K562 (cell line): Measurements from ENCODE around the gene TOGARAM2. TPM values are rescaled to one million over a fixed set of nuclear protein-coding genes. Genes with fewer than 3 reads are reported as not detected.

Experiments
- ATAC-seq: fragments of 200-7000 bp; cut with Tn5 transposase; 3 replicates; pipeline ENCODE4 v1.9.1; 2020; ENCODE audit warnings: moderate library complexity
- BruUV-seq: library from RNA; stranded (reverse); fragments of 400-500 nt; replicated peaks from 2 replicates; lab custom pipeline; 2021; lab: Mats Ljungman, UMichigan
- CTCF ChIA-PET: fragments of 300-600 bp; formaldehyde crosslinking; extraction: SDS; loops from one replicate; lab custom pipeline; 2021; ENCODE audit warnings: low intra/inter-chr PET ratio; lab: Yijun Ruan, JAX
- POLR2A ChIA-PET: fragments of 300-600, 350-650 bp; sonication (Branson Sonifier 250); formaldehyde crosslinking; extraction: SDS; loops from one replicate; lab custom pipeline; 2021; ENCODE audit warnings: antibody characterized with exemption, inconsistent platforms; lab: Yijun Ruan, JAX
- DNase-seq, 4 experiments: peaks; one replicate each; pipeline versions ENCODE4 v3.0.0 to v3.0.0-alpha.2; 2011 to 2018; ENCODE audit warnings: low spot score in 3 of 4, mixed read lengths in 3 of 4; ENCODE audit errors: extremely low read depth in 1 of 4
- FAIRE-seq: peaks from 2 replicates; lab custom pipeline; 2011; peaks lifted over from hg19 to GRCh38; lab: Jason Lieb, UNC
- H2AFZ ChIP-seq: 2 replicates; pipeline ENCODE4 v1.6.0; 2011; ENCODE audit warnings: low read depth, low read length, control low read depth, inconsistent platforms
- H3K27ac ChIP-seq: fragments of 200-600 bp; 3 replicates; pipeline ENCODE4 v1.8.0; 2011; ENCODE audit warnings: low read depth, mild to moderate bottlenecking, control low read depth, inconsistent platforms, low read length, moderate library complexity, mixed read lengths; ENCODE audit errors: extremely low read depth
- H3K27me3 ChIP-seq, 2 experiments: fragments of 300-600 bp in 1 of 2; 2 replicates in 1 of 2; 3 replicates in 1 of 2; pipeline versions ENCODE4 v1.6.0 to v1.8.0; 2011; ENCODE audit warnings: inconsistent platforms in 2 of 2, low read length in 2 of 2, mild to moderate bottlenecking in 1 of 2, mixed read lengths in 1 of 2, moderate library complexity in 1 of 2; ENCODE audit not compliant: control insufficient read depth in 2 of 2, insufficient read depth in 2 of 2
- H3K36me3 ChIP-seq: fragments of 300-600 bp; 3 replicates; pipeline ENCODE4 v1.8.0; 2011; ENCODE audit warnings: mild to moderate bottlenecking, low read length, inconsistent platforms; ENCODE audit not compliant: control insufficient read depth, insufficient read depth
- H3K4me1 ChIP-seq, 2 experiments: fragments of 200-600 bp in 1 of 2; replicated peaks in 1 of 2; 2 replicates in 1 of 2; 3 replicates in 1 of 2; pipeline versions ENCODE4 v1.5.1 to v1.8.0; 2011; ENCODE audit warnings: inconsistent platforms in 2 of 2, low read length in 2 of 2, mild to moderate bottlenecking in 1 of 2, mixed read lengths in 1 of 2, moderate library complexity in 1 of 2; ENCODE audit not compliant: control insufficient read depth in 2 of 2, insufficient read depth in 2 of 2
- H3K4me2 ChIP-seq: 2 replicates; pipeline ENCODE4 v1.6.1; 2011; ENCODE audit warnings: low read length, control low read depth, inconsistent platforms, mixed read lengths; ENCODE audit not compliant: insufficient read depth
- H3K4me3 ChIP-seq: fragments of 200-600 bp; sonication (generic), shearing (Covaris generic); 2 replicates; pipeline ENCODE4 v1.5.1; 2016; ENCODE audit warnings: control low read depth, inconsistent platforms
- H3K79me2 ChIP-seq: fragments of 200-600 bp; 3 replicates; pipeline ENCODE4 v1.8.0; 2011; ENCODE audit warnings: low read length, inconsistent platforms; ENCODE audit not compliant: control insufficient read depth, insufficient read depth
- H3K9ac ChIP-seq, 2 experiments: 2 replicates each; pipeline versions ENCODE4 v1.6.0 to v1.6.1; 2011; ENCODE audit warnings: low read depth in 2 of 2, low read length in 2 of 2, control low read depth in 1 of 2, inconsistent platforms in 1 of 2, mild to moderate bottlenecking in 1 of 2, mixed read lengths in 1 of 2; ENCODE audit not compliant: insufficient read depth in 1 of 2
- H3K9me1 ChIP-seq: one replicate; pipeline ENCODE4 v1.6.0; 2011; ENCODE audit warnings: inconsistent platforms, mild to moderate bottlenecking, low read length, moderate library complexity; ENCODE audit not compliant: control insufficient read depth, insufficient read depth
- H3K9me3 ChIP-seq: replicated peaks from 2 replicates; pipeline ENCODE4 v1.5.1; 2011; ENCODE audit warnings: low read depth, low read length, inconsistent platforms; ENCODE audit not compliant: control insufficient read depth, insufficient read depth
- H4K20me1 ChIP-seq: replicated peaks from 2 replicates; pipeline ENCODE4 v1.6.1; 2011; ENCODE audit warnings: low read length, inconsistent platforms, mixed read lengths; ENCODE audit not compliant: control insufficient read depth, insufficient read depth
- CC2D1A ChIP-seq: fragments of 450-650 bp; IDR thresholded peaks from 2 replicates; pipeline ENCODE4 v1.6.1; 2017; ENCODE audit warnings: mild to moderate bottlenecking
- E2F4 ChIP-seq: sonication (generic); formaldehyde crosslinking; IDR thresholded peaks from 2 replicates; pipeline ENCODE4 v1.8.0; 2022; ENCODE audit warnings: mild to moderate bottlenecking, low read depth, missing genetic modification reagents
- KLF13 ChIP-seq: fragments of 450-650 bp; IDR thresholded peaks from 2 replicates; pipeline ENCODE4 v1.6.1; 2016; ENCODE audit warnings: missing genetic modification characterization, low read depth, mild to moderate bottlenecking, missing compliant biosample characterization, moderate library complexity, borderline replicate concordance
- MAFG ChIP-seq: fragments of 450-650 bp; conservative IDR thresholded peaks from 2 replicates; pipeline ENCODE4 v1.6.1; 2016; ENCODE audit warnings: missing genetic modification characterization, missing compliant biosample characterization
- SMC3 ChIP-seq: conservative IDR thresholded peaks from 2 replicates; pipeline ENCODE4 v1.6.1; 2011; ENCODE audit warnings: low read depth, low read length, improper control_type of control experiment; ENCODE audit not compliant: insufficient read depth
- ZFPM2 ChIP-seq: fragments of 250-450 bp; sonication (Bioruptor Pico); IDR thresholded peaks from 2 replicates; pipeline ENCODE4 v1.5.1; 2022; ENCODE audit warnings: mild to moderate bottlenecking
- ZNF239 ChIP-seq: fragments of 250-450 bp; sonication (Bioruptor Pico); IDR thresholded peaks from 2 replicates; pipeline ENCODE4 v1.4.0; 2020; ENCODE audit warnings: mild to moderate bottlenecking
- WGBS: fragments of 100-300 bp; shearing (Covaris generic); methylation state at CpG from one replicate; pipeline ENCODE4 v1.1.6; 2016; ENCODE audit warnings: low coverage, mixed read lengths; ENCODE audit not compliant: insufficient coverage; ENCODE audit errors: missing lambda C conversion rate; 5-methylcytosine and 5-hydroxymethylcytosine counted together
- in situ Hi-C: fragments of 300-500 bp; cut with MboI; formaldehyde crosslinking; loops from 4 replicates; pipeline ENCODE4 v1.15.0; 2018; ENCODE audit warnings: inconsistent platforms, mixed read lengths
- intact Hi-C: fragments of 100-400 bp; cut with micrococcal nuclease; formaldehyde crosslinking; loops from 2 replicates; pipeline ENCODE4 v1.14.2; 2022
- polyA plus RNA-seq, 8 experiments: library from polyadenylated mRNA; depleted of rRNA in 4 of 8; stranded (reverse) in 5 of 8; unstranded in 3 of 8; fragments of >200 nt; fragmentation: Nextera tagmentation in 2 of 8; fragmentation: Illumina TruSeq in 1 of 8; extraction: Ambion mirVana in 2 of 8; extraction: Trizol in 1 of 8; gene quantifications; 2 replicates each; pipeline versions ENCODE4 v1.2.1 to v1.2.3, GENCODE V29; 2011 to 2014; ENCODE audit warnings: inconsistent platforms in 1 of 8, missing spikeins in 1 of 8
- total RNA-seq, 7 experiments: library from RNA; depleted of rRNA in 6 of 7; stranded (reverse); fragments of >200 nt in 6 of 7; fragmentation: Illumina TruSeq in 2 of 7; extraction: Trizol in 2 of 7; gene quantifications; 2 replicates each; pipeline versions ENCODE4 v1.2.1 to v1.2.3, GENCODE V29; 2011 to 2021; ENCODE audit warnings: low replicate concordance in 1 of 7
- TF ChIP-seq, protein P1 (sequence below), 2 experiments: IDR thresholded peaks; 2 replicates each; pipeline ENCODE4 v1.6.1; 2011; ENCODE audit warnings: borderline replicate concordance in 1 of 2, control low read depth in 1 of 2, low read depth in 1 of 2, low read length in 1 of 2, mild to moderate bottlenecking in 1 of 2, mixed read lengths in 1 of 2, moderate library complexity in 1 of 2; ENCODE audit not compliant: insufficient read depth in 1 of 2, insufficient read length in 1 of 2, poor library complexity in 1 of 2, severe bottlenecking in 1 of 2; ENCODE audit errors: extremely low read depth in 1 of 2
- TF ChIP-seq, protein P2 (sequence below): fragments of 250-450 bp; sonication (Bioruptor Pico); IDR thresholded peaks from 2 replicates; pipeline ENCODE4 v1.4.0; 2020; ENCODE audit warnings: mild to moderate bottlenecking, moderate library complexity
- TF ChIP-seq, protein P3 (sequence below), 3 experiments: fragments of 200-800 bp in 1 of 3; sonication (Bioruptor generic) in 1 of 3; sonication (generic) in 1 of 3; formaldehyde crosslinking in 1 of 3; IDR thresholded peaks; 2 replicates each; pipeline versions ENCODE4 v1.6.1 to v1.8.0; 2016 to 2022; ENCODE audit warnings: mild to moderate bottlenecking in 2 of 3, missing compliant biosample characterization in 2 of 3, missing genetic modification characterization in 2 of 3, missing genetic modification reagents in 1 of 3

Gene TOGARAM2
- total and polyA plus RNA-seq, 9 of the 15 experiments (the other 6 are each of a cell fraction or from before 2014, with no cell fraction given): not detected

DNA sequence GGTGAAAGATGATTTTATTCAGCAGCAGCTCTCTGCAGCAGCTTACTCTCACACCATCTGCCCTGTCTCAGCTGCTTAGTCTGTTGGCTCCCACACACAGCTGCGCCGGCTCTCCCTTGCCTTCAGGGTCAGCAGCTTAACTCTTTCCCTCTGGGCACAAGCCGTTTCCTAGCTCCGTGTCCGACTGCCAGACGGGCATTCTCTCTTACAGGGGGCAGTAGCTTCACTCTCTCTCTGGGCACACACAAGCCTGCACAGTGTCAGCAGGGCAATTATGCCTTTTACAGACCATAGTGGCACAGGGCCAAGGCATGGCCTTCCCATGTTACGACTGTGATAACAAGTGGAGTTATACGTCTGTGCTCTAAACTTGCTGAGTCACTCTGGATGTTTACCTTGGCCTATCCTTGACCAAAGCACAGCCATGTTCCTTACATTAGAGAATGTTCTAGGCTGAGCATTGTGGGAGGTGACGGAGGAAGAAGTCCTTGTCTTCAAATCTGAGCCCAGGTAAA, 61.5 kb downstream of the TOGARAM2 start:
- in situ Hi-C loops (no loop called here), intact Hi-C loops (no loop called here)
- ChIA-PET CTCF (no interaction called here), POLR2A (interaction anchor here (0.6 to 0.9 kb wide), 3 partner anchors 16 to 73 kb away, joined by 3 read pairs; partner anchors contain the start of gene PCARE)
- Histone ChIP-seq H3K27ac (no peak overlapping the region), H4K20me1 (no peaks in the 10 kb centered on the region), H2AFZ (no peak overlapping the region), H3K9me3 (no peaks in the 10 kb centered on the region), H3K27me3 (peaks cover 15 to 44% of the 10 kb centered on the region in 2 experiments; a peak in 4 of 5 replicates), H3K4me2 (no peak overlapping the region), H3K9me1 (no peaks in the 10 kb centered on the region), H3K79me2 (no peaks in the 10 kb centered on the region), H3K36me3 (no peaks in the 10 kb centered on the region), H3K4me3 (no peak overlapping the region), H3K9ac (no peak overlapping the region), H3K4me1 (no peaks in the 10 kb centered on the region; a peak in 1 of 5 replicates)
- DNase-seq (peak in 1 of 4 experiments; percentile 43), ATAC-seq (peak; percentile 77), FAIRE-seq (peak; percentile 65)
- 9% methylated on average over 9 of the region's 9 CpGs for WGBS
- no TSS peak for BruUV-seq
- TF ChIP-seq, protein P1, sequence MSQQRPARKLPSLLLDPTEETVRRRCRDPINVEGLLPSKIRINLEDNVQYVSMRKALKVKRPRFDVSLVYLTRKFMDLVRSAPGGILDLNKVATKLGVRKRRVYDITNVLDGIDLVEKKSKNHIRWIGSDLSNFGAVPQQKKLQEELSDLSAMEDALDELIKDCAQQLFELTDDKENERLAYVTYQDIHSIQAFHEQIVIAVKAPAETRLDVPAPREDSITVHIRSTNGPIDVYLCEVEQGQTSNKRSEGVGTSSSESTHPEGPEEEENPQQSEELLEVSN (IDR thresholded peaks at IDR 0.05; ENCODE audit: borderline replicate concordance in 1 of 2, extremely low read depth in 1 of 2, insufficient read depth in 1 of 2, insufficient read length in 1 of 2, low read depth in 1 of 2, low read length in 1 of 2, poor library complexity in 1 of 2, severe bottlenecking in 1 of 2): no peak
- TF ChIP-seq, protein P2, sequence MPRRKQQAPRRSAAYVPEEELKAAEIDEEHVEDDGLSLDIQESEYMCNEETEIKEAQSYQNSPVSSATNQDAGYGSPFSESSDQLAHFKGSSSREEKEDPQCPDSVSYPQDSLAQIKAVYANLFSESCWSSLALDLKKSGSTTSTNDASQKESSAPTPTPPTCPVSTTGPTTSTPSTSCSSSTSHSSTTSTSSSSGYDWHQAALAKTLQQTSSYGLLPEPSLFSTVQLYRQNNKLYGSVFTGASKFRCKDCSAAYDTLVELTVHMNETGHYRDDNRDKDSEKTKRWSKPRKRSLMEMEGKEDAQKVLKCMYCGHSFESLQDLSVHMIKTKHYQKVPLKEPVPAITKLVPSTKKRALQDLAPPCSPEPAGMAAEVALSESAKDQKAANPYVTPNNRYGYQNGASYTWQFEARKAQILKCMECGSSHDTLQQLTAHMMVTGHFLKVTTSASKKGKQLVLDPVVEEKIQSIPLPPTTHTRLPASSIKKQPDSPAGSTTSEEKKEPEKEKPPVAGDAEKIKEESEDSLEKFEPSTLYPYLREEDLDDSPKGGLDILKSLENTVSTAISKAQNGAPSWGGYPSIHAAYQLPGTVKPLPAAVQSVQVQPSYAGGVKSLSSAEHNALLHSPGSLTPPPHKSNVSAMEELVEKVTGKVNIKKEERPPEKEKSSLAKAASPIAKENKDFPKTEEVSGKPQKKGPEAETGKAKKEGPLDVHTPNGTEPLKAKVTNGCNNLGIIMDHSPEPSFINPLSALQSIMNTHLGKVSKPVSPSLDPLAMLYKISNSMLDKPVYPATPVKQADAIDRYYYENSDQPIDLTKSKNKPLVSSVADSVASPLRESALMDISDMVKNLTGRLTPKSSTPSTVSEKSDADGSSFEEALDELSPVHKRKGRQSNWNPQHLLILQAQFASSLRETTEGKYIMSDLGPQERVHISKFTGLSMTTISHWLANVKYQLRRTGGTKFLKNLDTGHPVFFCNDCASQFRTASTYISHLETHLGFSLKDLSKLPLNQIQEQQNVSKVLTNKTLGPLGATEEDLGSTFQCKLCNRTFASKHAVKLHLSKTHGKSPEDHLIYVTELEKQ (CRISPR knock-in tag): no peak
- TF ChIP-seq E2F4 (no peak), MAFG (peak; percentile 95), ZNF239 (0 out of 2 replicates have a peak, but pooled peaks have one; percentile 17), SMC3 (no peak), KLF13 (peak; percentile 70; the same call in 1 of the 2 replicates), CC2D1A (no peak), ZFPM2 (CRISPR knock-in tag) (no peak)
- TF ChIP-seq, protein P3, sequence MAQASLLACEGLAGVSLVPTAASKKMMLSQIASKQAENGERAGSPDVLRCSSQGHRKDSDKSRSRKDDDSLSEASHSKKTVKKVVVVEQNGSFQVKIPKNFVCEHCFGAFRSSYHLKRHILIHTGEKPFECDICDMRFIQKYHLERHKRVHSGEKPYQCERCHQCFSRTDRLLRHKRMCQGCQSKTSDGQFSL (CRISPR knock-in tag; IDR thresholded peaks at IDR 0.05): no peak
- TF ChIP-seq, protein P3 (tag; IDR thresholded peaks at IDR 0.05): peak in 1 of 2 experiments; percentile 61; a peak in 1 of 4 replicates
